ENCODE data around the gene ZNF718. TPM values are rescaled to one million over a fixed set of nuclear protein-coding genes. Genes with fewer than 3 reads are reported as not detected.

The ZNF718 gene
- total and polyA plus RNA-seq, 2 experiments from 2014 or later, result 9.7 to 35.1 TPM

- H3K36me3 ChIP-seq (ENCODE audit: insufficient read depth), result peaks cover 12% of the 10 kb centered on the region
These were observed 80.9 kb downstream of the ZNF718 start for GRCh38 chr4:205097-205756.

More at GRCh38 chr4:205097-205756, 80.9 kb downstream of the ZNF718 start:
- Histone ChIP-seq H3K27me3 (ENCODE audit: insufficient read depth) (no peaks in the 10 kb centered on the region), H3K4me2 (no peak overlapping the region), H3K9me2 (ENCODE audit: insufficient read depth) (no peaks in the 10 kb centered on the region), H3K79me2 (replicated peaks; ENCODE audit: insufficient read depth) (no peaks in the 10 kb centered on the region), H2AFZ (no peak overlapping the region), H4K20me1 (replicated peaks; ENCODE audit: insufficient read depth) (no peaks in the 10 kb centered on the region), H3K4me3 (no peak overlapping the region), H3K27ac (ENCODE audit: low read depth) (no peak overlapping the region), H3K4me1 (ENCODE audit: insufficient read depth) (peaks cover 14% of the 10 kb centered on the region; the same call in 1 of the 2 replicates), H3F3A (replicated peaks; ENCODE audit: low read depth) (no peaks in the 10 kb centered on the region)
- Mint-ChIP-seq H3K4me3 (no peak overlapping the region), H3K9me3 (peaks cover 51% of the 10 kb centered on the region), H3K4me1 (peaks cover 29% of the 10 kb centered on the region), H3K36me3 (ENCODE audit: low read depth) (peaks cover 53% of the 10 kb centered on the region), H3K27me3 (ENCODE audit: insufficient read depth, low read depth, poor library complexity) (peaks cover 7% of the 10 kb centered on the region), H3K27ac (no peak overlapping the region)
- TF ChIP-seq ZNF462 (CRISPR knock-in tag; IDR thresholded peaks at IDR 0.05) (no peak), ZNF331 (CRISPR knock-in tag; IDR thresholded peaks at IDR 0.05; ENCODE audit: low read depth) (no peak), POLR2AphosphoS5 (IDR thresholded peaks at IDR 0.05; ENCODE audit: low read depth) (no peak), ZNF114 (CRISPR knock-in tag; IDR thresholded peaks at IDR 0.05) (no peak), STAT1 (IDR thresholded peaks at IDR 0.05; ENCODE audit: unreplicated experiment) (no peak), NANOG (IDR thresholded peaks at IDR 0.05; ENCODE audit: borderline replicate concordance) (no peak), EZH2phosphoT487 (IDR thresholded peaks at IDR 0.05; ENCODE audit: unreplicated experiment) (no peak)
- TF ChIP-seq, protein P1, sequence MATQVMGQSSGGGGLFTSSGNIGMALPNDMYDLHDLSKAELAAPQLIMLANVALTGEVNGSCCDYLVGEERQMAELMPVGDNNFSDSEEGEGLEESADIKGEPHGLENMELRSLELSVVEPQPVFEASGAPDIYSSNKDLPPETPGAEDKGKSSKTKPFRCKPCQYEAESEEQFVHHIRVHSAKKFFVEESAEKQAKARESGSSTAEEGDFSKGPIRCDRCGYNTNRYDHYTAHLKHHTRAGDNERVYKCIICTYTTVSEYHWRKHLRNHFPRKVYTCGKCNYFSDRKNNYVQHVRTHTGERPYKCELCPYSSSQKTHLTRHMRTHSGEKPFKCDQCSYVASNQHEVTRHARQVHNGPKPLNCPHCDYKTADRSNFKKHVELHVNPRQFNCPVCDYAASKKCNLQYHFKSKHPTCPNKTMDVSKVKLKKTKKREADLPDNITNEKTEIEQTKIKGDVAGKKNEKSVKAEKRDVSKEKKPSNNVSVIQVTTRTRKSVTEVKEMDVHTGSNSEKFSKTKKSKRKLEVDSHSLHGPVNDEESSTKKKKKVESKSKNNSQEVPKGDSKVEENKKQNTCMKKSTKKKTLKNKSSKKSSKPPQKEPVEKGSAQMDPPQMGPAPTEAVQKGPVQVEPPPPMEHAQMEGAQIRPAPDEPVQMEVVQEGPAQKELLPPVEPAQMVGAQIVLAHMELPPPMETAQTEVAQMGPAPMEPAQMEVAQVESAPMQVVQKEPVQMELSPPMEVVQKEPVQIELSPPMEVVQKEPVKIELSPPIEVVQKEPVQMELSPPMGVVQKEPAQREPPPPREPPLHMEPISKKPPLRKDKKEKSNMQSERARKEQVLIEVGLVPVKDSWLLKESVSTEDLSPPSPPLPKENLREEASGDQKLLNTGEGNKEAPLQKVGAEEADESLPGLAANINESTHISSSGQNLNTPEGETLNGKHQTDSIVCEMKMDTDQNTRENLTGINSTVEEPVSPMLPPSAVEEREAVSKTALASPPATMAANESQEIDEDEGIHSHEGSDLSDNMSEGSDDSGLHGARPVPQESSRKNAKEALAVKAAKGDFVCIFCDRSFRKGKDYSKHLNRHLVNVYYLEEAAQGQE (IDR thresholded peaks at IDR 0.05; ENCODE audit: unreplicated experiment), result no peak
- no peak for DNase-seq (ENCODE audit: low spot score)
- ATAC-seq, result no peak

All from GM23338 (cell line).